Embryonic facial prominence (tissue), 1 donor: Measurements from ENCODE around the gene TEX14.

Source experiments
- DNase-seq: peaks from one replicate; pipeline ENCODE4 v3.0.0-alpha.2; 2016; ENCODE audit errors: extremely low spot score

The TEX14 gene

GRCh38 chr17:58529275-58529674, 162.6 kb downstream of the TEX14 start:
- DNase-seq, result no peak

DNA sequence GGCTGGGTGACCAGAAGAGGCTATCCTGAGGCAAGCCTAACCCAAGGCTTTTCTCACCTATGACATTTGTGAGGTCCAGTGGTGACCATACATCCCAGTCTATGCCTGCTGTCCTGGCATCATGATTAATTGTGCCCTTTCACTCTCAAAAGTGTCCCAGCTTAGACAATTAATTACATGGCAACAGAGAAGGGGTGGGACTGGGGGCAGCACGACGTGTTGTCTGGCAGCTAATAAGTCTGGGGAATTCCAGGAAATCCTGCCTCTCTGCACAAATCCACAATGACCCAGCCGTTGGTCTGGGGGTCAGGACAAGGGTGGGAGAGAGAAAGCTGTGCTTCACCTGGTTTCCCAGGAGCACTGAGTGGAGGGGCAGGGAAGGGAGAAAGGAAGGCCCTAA, 163.4 kb downstream of the TEX14 start:
- no peak for DNase-seq

DNA sequence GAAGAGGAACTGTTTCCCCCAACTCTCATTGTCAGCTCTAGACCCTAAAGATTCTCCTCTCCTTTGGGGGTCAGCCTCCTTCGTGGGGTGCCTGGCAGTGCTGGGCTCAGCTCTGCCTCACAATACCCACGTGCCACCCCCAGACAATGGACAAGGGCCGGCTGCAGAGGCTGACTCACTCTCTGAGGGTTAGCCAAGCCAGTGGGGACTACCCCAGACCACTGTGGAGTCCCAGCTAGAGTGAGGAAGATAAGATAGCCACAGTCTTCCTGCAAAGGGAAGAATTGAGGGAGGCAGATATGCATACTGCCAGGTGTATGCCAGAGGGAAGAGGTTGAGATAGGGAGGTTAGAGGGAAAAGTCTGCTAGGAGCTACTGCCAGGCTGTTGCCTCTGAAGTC, 163.9 kb downstream of the TEX14 start:
- no peak for DNase-seq

DNA sequence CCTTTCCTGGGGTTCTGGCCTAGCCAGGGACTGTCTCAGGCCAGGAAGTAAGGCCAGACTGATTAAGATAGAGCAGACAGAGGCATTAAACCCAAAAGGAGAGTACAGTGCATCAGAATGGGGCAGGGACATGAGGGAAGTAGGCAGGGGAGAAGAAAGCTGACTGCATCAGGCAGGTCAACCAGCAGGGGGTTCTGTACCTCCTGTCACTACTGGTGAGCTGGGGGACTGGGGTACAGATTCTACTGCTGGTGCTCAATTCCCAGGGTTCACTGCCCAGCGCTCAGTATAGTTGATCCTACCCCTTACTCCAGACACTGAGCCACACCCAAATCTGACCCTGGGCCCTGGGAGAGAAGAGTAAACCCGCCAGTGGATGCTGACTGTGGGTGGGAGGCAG, 164.5 kb downstream of the TEX14 start:
- no peak for DNase-seq

- no peak for DNase-seq
Measured at GRCh38 chr17:58525239-58525638, 166.6 kb downstream of the TEX14 start.

GRCh38 chr17:58521680-58522079, 170.2 kb downstream of the TEX14 start:
- no peak for DNase-seq

DNA sequence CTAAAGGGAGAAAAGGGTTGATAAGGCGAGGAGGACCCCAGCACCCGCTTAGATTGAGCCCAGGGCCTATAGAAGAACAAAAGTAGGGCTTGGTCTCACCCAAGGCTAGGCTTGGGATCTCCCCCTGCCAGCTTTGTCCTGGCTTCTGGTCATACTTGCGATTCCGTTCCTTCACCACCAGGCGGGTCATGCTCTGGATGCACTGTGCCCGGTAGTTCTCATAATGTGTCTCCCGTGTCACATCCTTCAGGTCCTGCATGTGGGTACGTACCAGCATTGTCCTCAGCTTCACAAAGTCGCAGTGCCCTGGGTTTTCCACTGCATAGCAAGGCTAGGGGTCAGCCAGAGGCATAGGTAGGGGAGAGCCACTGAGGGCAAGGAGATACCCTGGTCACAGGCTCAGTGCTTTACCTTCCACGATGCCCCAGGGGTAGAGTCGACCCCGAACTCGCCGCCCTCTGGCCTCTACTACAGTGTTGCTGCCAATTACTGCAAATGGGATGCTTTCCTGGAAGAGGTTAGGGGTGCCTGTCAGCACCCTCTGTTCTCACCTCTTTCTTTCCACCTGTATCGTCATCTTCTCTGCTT, 170.9 kb downstream of the TEX14 start:
- no peak for DNase-seq

- peak; percentile 99 for DNase-seq
Measured at GRCh38 chr17:58517928-58518609, 173.8 kb downstream of the TEX14 start.

DNA sequence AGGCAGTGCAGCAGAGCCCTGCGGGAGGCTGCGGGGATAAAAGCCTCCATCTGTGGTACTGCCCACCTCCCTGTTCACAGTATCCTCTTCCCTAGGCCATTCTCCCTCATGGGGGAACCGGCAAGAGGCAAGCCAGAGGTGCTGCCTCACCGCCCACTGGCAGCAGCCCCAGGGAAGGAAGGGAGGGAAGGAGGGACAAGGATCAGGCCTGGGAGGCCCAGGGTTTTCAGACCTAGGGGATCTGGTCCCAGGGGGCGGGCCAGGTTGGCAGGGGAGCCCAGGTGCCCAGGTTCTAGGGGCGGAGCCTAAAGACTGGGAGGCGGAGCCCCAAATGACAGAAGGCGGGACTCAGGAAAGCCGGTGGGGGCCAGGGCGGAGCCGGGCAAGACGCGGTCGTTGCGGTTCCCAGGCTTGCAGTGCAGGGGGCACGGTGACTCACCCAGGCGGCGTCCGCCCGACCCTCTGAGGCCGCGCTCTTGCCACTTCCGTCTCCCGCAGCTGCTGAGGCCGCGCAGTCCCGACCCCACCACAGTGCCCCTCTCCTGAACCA, 174.4 kb downstream of the TEX14 start:
- no peak for DNase-seq

DNA sequence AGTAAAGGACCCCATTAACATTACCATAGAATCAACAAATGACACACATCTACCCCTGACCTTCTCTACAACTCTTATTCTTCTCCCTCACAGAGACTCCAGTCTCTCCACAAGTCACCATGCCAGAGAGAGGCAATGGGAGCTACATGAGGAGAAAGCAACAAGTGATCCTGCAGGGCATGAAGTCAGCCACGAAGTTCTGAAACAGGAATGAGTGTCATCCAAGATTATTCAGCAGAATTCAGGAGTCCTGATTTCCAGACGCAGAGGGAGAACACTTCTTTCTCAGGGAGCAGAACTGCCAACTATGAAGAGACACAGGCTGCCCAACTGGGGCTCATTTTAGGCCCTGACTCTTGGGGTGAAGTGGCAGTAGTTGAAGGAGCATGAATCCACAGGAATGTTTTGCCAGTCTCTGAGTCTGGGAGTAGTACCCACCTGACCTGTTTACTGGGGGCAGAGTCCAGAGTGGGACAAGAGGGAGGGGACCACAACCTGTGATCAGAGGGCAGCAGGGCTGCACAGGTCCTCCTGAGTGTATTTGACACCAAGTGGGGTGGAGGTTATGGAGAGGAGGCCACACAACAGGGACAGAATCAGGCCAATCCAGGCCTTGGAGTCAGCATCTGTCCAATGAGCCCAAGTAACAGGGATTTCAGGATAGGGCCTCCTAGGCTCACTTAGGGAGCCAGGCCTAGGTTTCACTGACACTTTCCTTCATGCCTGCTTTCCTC, 175.0 kb downstream of the TEX14 start:
- DNase-seq, result no peak

DNA sequence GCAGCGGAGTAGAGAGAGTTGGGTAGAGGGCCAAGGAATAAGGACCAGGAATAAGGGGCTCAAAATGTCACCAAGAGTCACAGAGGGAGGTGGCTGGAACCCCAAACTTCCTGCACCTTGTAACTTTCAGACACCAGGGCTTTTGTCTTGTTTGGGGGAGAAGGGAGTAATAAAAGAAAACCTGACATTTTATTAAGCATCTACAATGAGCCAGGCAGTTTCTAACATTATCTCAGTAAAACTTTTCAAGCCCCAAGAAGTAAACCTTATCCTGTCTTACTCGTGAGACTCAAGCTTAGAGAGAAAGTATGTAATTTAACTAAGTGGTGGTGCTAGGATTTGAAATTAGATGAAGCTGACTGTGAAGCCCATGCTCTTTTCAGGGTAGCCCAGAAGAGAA, 176.6 kb downstream of the TEX14 start:
- DNase-seq, result no peak

- no peak for DNase-seq
Measured at GRCh38 chr17:58514770-58515157, 177.1 kb downstream of the TEX14 start.

- DNase-seq, result peak; percentile 73
Measured at GRCh38 chr17:58513965-58514769, 177.7 kb downstream of the TEX14 start, which contains the start of gene MTMR4. TSS of gene MTMR4 (minus strand) at chr17:58514638. CDS start at chr17:58514407, 231 bp downstream.

- DNase-seq, result no peak
Measured at GRCh38 chr17:58513267-58513964, 178.4 kb downstream of the TEX14 start.

- no peak for DNase-seq
Measured at GRCh38 chr17:58510075-58510474, 181.8 kb downstream of the TEX14 start.

- no peak for DNase-seq
Measured at GRCh38 chr17:58508341-58509067, 183.3 kb downstream of the TEX14 start.

DNA sequence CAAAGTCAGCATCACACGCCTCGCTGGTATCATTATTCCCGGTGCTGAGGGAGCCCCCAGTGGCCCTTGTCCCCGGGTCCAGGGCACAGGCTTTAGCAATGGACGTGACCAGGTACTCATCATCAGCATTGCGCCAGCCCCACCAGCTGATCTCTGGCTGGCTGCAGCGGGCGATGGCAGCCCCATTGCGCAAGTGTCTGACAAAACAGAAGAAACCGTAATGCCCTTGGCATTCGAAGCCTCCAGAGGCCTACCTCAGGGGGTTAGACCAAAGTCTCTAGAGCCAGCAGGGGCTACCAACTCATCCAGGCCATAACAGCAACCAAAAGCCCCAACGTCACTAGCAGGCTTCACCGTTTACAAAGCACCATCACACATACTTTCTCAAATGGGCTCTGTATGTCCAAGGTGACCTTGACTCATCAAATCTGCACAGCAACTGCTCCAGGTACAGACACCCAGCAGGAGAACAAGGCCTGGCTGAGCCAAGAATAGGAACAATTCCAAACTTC, 184.7 kb downstream of the TEX14 start:
- no peak for DNase-seq
